SK-N-MC (cell line): ENCODE data around the gene SHOC2.

ENCODE experiments used
- EZH2 ChIP-seq: fragments of 200-600 bp; sonication (generic); IDR thresholded peaks from one replicate; pipeline ENCODE4 v1.6.1; 2017; ENCODE audit warnings: antibody characterized with exemption
- POLR2AphosphoS5 ChIP-seq: IDR thresholded peaks from 2 replicates; pipeline ENCODE4 v1.6.1; 2012; ENCODE audit warnings: mild to moderate bottlenecking, low read depth, low read length, borderline replicate concordance

GRCh38 chr10:110932505-110933180, 13.2 kb downstream of the SHOC2 start:
- TF ChIP-seq EZH2 (no peak), POLR2AphosphoS5 (no peak)
